ENCODE data around the gene KRT9. TPM values are rescaled to one million over a fixed set of nuclear protein-coding genes. Genes with fewer than 3 reads are reported as not detected.

KRT9 gene
- total and polyA plus RNA-seq, 2 of the 13 experiments (the other 11 are each of a cell fraction or from before 2014, with no cell fraction given): not detected

DNA sequence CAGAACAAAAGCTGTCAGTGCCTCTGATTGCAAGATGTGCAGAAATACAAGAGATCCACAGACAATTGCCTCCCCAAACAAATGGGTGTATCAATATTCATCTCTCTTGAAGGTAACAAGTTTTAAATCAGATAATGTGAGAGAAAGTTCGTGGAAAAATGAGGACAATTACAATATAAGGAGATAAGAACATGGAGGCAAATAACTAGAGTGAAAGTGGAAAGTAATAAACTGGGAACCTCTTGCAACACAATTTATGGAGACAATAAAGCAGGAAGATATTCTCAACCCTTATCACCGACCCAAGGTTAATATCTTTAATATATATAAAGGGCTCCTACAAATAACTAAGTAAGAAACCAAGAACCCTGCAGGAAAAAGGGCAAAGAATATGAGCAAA, 29.5 kb downstream of the KRT9 start:
- H4K20me1 ChIP-seq (ENCODE audit: insufficient read depth, low read length): no peaks in the 10 kb centered on the region
- H3K9me3 ChIP-seq (ENCODE audit: low read length): no peaks in the 10 kb centered on the region
- no TSS peak for BruUV-seq (replicated peaks)
- H3K4me1 ChIP-seq (ENCODE audit: insufficient read depth, low read length): peaks cover 58% of the 10 kb centered on the region
- in situ Hi-C loops (cut with HindIII; ENCODE audit: extremely low pct_ligation_motif_present, low pct_unique_long_range_greater_than_20kb) (no loop called here), intact Hi-C loops (cut with micrococcal nuclease; ENCODE audit: unreplicated experiment) (no loop called here)
- H3K36me3 ChIP-seq (replicated peaks in 1 of 2; ENCODE audit: control insufficient read depth in 1 of 2, insufficient read depth in 2 of 2, low read length in 2 of 2): no peaks in the 10 kb centered on the region
- no peak overlapping the region for H3K27ac ChIP-seq (ENCODE audit: extremely low read length, insufficient read depth, low read length)
- no peak overlapping the region for H3K9ac ChIP-seq (ENCODE audit: insufficient read depth, low read depth, low read length)
- WGBS (ENCODE audit: low lambda C conversion rate): 4% methylated on average over 2 of the region's 2 CpGs
- H3K4me2 ChIP-seq (ENCODE audit: low read depth, low read length): no peak overlapping the region
- ChIA-PET POLR2A (interaction anchor here (1.6 kb wide), 1 partner anchor 14 kb away, joined by 5 read pairs; the partner anchor contains the start of gene KRT19), CTCF (ENCODE audit: low intra/inter-chr PET ratio, low total read pairs) (no interaction called here)
- DNase-seq (ENCODE audit: low spot score): no peak
- no peaks in the 10 kb centered on the region for H3K79me2 ChIP-seq (ENCODE audit: insufficient read depth, low read length)
- ATAC-seq: no peak
- H3K4me3 ChIP-seq (replicated peaks in 1 of 3; ENCODE audit: insufficient read depth in 1 of 3, low read depth in 2 of 3, low read length in 3 of 3): no peak overlapping the region
- FAIRE-seq: no peak
- peaks cover 2 to 10% of the 10 kb centered on the region in 2 experiments; a peak in 1 of 5 replicates for H3K27me3 ChIP-seq (ENCODE audit: control insufficient read depth in 1 of 2, insufficient read depth in 2 of 2, low read length in 2 of 2)
- no peak for TF ChIP-seq MYC (CRISPR knock-in tag; IDR thresholded peaks at IDR 0.05; ENCODE audit: borderline replicate concordance)
- no peak for TF ChIP-seq ISL2 (CRISPR knock-in tag; IDR thresholded peaks at IDR 0.05)
- TF ChIP-seq, protein P1, sequence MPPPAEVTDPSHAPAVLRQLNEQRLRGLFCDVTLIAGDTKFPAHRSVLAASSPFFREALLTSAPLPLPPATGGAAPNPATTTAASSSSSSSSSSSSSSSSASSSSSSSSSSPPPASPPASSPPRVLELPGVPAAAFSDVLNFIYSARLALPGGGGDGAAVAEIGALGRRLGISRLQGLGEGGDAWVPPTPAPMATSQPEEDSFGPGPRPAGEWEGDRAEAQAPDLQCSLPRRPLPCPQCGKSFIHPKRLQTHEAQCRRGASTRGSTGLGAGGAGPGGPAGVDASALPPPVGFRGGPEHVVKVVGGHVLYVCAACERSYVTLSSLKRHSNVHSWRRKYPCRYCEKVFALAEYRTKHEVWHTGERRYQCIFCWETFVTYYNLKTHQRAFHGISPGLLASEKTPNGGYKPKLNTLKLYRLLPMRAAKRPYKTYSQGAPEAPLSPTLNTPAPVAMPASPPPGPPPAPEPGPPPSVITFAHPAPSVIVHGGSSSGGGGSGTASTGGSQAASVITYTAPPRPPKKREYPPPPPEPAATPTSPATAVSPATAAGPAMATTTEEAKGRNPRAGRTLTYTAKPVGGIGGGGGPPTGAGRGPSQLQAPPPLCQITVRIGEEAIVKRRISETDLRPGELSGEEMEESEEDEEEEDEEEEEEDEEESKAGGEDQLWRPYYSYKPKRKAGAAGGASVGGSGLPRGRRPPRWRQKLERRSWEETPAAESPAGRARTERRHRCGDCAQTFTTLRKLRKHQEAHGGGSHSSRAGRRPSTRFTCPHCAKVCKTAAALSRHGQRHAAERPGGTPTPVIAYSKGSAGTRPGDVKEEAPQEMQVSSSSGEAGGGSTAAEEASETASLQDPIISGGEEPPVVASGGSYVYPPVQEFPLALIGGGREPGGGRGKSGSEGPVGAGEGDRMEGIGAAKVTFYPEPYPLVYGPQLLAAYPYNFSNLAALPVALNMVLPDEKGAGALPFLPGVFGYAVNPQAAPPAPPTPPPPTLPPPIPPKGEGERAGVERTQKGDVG (CRISPR knock-in tag; IDR thresholded peaks at IDR 0.05; ENCODE audit: borderline replicate concordance): no peak
- TF ChIP-seq ZMYM3 (CRISPR knock-in tag; IDR thresholded peaks at IDR 0.05): no peak
- TF ChIP-seq CHD2 (IDR thresholded peaks at IDR 0.05; ENCODE audit: low read depth, low read length): no peak
- no peak for TF ChIP-seq SCMH1 (CRISPR knock-in tag; IDR thresholded peaks at IDR 0.05; ENCODE audit: borderline replicate concordance)
- TF ChIP-seq, protein P2, sequence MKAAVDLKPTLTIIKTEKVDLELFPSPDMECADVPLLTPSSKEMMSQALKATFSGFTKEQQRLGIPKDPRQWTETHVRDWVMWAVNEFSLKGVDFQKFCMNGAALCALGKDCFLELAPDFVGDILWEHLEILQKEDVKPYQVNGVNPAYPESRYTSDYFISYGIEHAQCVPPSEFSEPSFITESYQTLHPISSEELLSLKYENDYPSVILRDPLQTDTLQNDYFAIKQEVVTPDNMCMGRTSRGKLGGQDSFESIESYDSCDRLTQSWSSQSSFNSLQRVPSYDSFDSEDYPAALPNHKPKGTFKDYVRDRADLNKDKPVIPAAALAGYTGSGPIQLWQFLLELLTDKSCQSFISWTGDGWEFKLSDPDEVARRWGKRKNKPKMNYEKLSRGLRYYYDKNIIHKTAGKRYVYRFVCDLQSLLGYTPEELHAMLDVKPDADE (CRISPR knock-in tag; IDR thresholded peaks at IDR 0.05): no peak
- no peak for TF ChIP-seq CHD4 (IDR thresholded peaks at IDR 0.05; ENCODE audit: borderline replicate concordance, low read length)
- no peak for TF ChIP-seq HDAC2 (CRISPR knock-in tag; IDR thresholded peaks at IDR 0.05)
- TF ChIP-seq BCL6 (CRISPR knock-in tag; IDR thresholded peaks at IDR 0.05): no peak
- TF ChIP-seq, protein P3, sequence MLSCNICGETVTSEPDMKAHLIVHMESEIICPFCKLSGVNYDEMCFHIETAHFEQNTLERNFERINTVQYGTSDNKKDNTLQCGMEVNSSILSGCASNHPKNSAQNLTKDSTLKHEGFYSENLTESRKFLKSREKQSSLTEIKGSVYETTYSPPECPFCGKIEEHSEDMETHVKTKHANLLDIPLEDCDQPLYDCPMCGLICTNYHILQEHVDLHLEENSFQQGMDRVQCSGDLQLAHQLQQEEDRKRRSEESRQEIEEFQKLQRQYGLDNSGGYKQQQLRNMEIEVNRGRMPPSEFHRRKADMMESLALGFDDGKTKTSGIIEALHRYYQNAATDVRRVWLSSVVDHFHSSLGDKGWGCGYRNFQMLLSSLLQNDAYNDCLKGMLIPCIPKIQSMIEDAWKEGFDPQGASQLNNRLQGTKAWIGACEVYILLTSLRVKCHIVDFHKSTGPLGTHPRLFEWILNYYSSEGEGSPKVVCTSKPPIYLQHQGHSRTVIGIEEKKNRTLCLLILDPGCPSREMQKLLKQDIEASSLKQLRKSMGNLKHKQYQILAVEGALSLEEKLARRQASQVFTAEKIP (CRISPR knock-in tag; IDR thresholded peaks at IDR 0.05; ENCODE audit: borderline replicate concordance): no peak
- no peak overlapping the region for H2AFZ ChIP-seq (ENCODE audit: low read length)

Measured in HepG2 (cell line).